ENCODE measurements around the gene TRAPPC2L.

Gene TRAPPC2L

DNA sequence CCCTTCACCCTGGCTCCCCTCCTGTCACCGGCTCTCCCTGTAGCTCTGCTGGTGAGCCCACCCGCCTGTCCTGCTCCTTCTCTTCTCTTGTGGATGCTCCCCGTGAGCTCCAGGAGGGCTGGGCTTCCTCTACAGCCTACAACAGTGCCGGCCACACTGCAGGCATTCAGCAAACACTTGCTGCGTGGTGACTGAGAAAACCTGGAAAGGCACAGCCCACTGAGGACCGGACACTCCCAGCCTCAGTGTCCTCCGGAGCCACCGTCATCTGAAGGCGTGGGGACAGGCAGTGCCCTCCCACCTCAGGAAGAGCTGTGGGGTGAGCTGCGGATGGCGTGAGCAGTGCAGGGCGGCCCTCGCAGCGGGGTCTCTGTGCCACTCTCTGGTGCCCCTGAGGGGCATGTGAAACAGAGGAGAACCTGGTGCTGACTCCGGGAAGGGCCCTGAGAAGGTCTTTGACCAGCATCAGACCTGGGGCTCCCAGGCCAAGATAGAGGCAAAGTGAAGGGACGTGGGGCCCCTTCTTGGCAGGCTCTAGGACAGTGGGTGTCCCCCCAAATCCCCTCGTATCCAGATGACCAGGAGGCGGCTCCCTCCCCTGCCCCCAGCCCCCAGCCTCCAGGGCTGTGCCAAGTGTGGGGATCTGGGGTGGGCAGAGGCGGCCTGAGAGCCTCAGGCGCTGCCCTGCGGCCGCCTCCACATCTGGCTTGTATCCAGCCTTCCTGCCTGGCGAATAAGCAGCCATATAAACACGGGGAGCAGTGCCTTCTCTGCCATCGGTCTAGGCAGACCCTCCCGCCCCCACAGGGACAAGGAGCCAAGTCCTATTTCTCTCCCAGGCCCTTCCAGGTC is 53.6 kb downstream of the TRAPPC2L start:
- DNase-seq (ENCODE audit: low spot score): no peak
- TF ChIP-seq, protein P1, sequence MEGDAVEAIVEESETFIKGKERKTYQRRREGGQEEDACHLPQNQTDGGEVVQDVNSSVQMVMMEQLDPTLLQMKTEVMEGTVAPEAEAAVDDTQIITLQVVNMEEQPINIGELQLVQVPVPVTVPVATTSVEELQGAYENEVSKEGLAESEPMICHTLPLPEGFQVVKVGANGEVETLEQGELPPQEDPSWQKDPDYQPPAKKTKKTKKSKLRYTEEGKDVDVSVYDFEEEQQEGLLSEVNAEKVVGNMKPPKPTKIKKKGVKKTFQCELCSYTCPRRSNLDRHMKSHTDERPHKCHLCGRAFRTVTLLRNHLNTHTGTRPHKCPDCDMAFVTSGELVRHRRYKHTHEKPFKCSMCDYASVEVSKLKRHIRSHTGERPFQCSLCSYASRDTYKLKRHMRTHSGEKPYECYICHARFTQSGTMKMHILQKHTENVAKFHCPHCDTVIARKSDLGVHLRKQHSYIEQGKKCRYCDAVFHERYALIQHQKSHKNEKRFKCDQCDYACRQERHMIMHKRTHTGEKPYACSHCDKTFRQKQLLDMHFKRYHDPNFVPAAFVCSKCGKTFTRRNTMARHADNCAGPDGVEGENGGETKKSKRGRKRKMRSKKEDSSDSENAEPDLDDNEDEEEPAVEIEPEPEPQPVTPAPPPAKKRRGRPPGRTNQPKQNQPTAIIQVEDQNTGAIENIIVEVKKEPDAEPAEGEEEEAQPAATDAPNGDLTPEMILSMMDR (IDR thresholded peaks at IDR 0.05): no peak
- H3K27ac ChIP-seq: no peak overlapping the region
- no peak overlapping the region for H3K4me3 ChIP-seq

DNA sequence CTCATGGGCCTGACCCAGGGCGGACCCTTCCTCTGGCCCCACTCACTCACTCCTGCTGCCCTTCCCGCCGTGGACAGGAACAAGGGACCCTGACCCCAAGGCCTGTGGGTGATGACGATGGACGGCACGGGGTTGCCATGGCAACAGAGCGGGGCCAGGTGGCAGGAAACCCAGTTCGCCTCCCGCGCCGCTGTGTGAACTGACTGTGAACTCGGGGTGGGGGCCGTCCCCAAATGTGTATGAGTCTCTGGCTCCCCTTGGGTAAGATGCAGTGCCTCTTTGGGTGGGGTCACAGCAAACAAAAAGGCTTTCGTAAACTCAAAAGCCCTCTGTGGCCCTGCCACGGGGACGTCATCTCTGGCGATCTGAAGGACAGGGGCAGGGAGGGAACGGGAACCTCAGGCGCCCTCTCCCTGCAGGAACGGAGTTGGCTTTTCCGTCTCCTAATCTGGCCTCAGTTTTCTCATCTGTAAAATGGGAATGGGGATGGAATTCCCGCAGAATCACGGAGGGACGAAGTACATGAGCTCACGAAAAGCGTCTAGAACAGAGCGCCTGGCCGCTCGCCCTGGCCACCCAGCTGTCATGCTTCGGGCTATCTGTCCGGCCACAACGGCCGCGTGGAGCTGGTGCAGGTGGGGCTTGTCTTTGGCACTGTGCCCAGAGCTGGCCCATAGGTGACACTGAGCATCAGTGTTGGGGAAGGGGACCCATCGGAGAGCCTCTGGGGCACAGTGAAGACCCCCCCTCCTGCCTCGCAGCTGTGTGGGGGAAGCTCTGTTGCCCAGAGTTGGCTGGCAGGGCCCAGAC is 54.4 kb downstream of the TRAPPC2L start:
- TF ChIP-seq, protein P1 (IDR thresholded peaks at IDR 0.05): no peak
- H3K27ac ChIP-seq: no peak overlapping the region

DNA sequence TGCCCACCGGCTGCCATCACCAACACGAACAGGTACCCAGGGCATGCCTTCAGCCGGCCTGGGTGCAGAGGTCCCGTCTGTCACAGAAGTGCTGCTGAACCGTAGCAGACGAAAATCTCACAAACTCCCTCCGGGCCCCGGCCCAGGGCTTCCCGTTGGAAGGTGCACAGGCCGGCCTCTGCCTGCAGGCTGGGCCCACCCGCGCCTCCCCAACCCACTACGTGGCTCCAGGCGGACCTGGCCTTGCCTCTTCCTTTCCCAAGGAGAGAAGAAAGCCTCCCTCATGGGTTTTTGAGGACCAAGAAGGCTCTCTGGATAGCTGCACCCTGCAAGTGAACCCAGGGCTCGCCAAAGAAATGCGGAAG is 55.0 kb downstream of the TRAPPC2L start:
- DNase-seq (ENCODE audit: low spot score): no peak
- Histone ChIP-seq H3K4me3 (no peak overlapping the region), H3K27ac (no peak overlapping the region)
- TF ChIP-seq, protein P1 (IDR thresholded peaks at IDR 0.05): no peak

More for the DNA sequence above, 54.4 kb downstream of the TRAPPC2L start:
- no peak for DNase-seq (ENCODE audit: low spot score)
- H3K4me3 ChIP-seq: no peak overlapping the region

Data from coronary artery (tissue), 2 donors.